Kidney glomerular epithelial cell (primary cell): ENCODE data around the gene ASB14.
"Not testable (repeated sequence)": the region's sequence is repeated elsewhere in the genome, so short reads cannot be mapped to it uniquely, and the experiment has no call there.

ENCODE experiments used
- DNase-seq: peaks from one replicate; lab custom pipeline; 2025; lab: John Stamatoyannopoulos, UW

Gene ASB14

DNA sequence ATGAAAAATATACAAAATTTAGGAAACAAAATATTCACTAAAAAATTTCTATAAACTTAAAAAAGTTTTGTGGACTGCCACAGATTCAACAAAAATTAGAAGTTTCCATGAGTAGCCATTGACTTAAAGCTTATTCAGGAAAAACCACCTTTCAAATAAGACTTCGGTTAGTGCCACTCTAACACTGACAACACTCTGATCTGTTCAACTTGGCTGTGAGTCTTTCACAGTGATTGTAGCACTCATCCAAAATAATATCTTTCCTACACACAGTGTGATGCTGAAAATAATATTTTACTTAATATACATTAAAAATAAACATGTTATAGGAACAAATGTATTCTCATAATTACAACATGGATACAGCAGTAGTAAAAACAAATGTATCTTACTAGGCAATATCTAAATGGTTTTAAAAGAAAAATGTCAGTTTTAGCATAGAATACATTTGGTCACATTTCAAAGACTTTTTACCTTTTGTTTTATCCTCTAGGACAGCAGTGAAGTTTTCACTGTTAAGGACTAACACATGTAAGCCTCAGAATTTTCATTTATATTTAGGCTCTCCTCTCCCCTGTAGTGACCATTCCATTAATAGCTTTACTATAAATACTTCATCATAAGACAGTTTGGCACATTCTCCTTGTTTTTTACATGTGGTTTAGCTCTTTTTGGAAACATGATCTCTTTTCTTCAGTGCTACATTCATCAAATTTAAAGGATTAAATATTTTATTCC lies at the start of gene ASB14:
ASB14 (minus strand) TSS at position 527 of the 738 bp plus-strand sequence. CDS start 652 bp downstream, outside the sequence.
- no peak for DNase-seq

DNA sequence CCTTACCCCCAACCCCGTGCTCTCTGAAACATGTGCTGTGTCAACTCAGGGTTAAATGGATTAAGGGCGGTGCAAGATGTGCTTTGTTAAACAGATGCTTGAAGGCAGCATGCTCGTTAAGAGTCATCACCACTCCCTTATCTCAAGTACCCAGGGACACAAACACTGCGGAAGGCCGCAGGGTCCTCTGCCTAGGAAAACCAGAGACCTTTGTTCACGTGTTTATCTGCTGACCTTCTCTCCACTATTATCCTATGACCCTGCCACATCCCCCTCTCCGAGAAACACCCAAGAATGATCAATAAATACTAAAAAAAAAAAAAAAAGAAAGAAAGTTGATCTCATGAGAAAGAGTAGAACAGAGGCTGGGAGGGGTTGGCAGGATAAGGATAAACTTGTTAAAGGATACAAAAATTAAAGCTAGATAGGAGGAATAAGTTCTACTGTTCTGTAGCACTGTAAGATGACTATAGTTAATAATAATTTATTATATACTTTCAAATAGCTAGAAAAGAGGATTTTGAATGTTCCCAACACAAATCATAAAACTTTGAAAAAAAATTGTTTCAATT lies 46.7 kb upstream of the ASB14 start:
- not testable (repeated sequence) for DNase-seq

DNA sequence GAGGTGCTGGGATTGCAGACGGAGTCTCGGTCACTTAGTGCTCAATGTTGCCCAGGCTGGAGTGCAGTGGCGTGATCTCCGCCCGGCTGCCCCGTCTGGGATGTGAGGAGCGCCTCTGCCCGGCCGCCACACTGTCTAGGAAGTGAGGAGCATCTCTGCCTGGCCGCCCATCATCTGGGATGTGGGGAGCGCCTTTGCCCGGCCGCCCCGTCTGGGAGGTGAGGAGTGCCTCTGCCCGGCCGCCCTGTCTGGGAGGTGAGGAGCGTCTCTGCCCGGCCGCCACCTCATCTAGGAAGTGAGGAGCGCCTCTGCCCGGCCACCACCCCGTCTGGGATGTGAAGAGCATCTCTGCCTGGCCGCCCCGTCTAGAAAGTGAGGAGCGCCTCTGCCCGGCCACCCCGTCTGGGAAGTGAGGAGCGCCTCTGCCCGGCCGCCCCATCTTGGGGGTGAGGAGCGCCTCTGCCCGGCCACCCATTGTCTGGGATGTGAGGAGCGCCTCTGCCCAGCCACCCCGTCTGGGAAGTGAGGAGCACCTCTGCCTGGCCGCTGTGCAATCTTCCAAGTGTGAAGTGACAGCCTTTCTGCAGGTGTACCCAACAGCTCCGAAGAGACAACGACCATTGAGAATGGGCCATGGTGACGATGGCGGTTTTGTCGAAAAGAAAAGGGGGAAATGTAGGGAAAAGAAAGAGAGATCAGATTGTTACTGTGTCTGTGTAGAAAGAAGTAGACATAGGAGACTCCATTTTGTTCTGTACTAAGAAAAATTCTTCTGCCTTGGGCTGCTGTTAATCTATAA lies 46.0 kb upstream of the ASB14 start:
- not testable (repeated sequence) for DNase-seq

DNA sequence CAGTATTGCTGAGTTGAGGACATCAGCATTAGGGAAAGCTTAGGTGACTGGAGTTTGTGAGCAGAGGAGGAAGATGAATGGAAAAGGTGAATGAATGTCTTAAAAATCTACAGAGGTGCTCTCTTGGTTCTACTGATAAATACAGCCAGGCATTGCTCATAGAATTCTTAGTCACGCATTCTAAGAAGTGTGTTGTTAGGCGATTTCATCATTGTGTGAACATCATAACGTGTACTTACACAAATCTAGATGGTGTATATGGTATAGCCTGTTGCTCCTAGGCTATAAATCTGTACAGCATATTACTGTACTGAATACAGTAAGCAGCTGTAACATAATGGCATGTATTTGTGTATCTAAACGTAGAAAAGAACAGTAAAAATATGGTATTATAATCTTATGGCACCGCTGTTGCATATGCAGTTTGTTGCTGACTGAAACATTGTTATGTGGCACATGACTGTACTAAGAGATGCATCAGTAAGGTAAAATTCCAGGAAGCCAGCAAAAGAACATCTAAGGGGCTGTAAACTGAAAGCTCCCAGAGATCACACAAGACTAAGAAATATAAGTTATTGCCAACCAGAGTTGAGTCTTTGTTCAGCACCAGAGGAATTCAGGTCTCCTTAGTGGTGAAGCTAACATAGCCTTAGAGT lies 42.9 kb upstream of the ASB14 start:
- no peak for DNase-seq

DNA sequence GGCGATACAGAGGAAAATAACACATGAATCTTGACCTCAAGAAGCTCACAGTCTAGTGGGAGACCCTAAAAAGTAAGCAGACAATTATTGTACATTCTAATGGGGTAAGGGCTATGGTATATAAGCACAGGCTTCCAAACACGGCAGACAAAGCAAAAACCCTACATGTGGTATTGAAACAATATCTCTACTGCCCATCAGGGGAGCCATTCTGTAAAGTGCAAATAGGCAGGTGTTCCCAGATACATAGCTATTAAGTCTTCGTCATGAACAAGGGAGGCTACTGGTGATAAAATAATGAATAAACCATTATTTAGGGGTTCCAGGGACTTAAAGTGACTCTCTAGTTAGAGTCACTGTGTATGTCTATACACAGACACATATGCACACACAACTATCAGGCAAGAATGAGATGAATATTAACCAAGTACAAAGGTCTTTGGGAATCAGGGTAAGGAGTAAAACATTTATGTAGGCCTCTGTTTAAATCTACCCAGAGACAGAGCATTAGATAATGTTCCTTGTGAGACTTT lies 38.7 kb upstream of the ASB14 start:
- no peak for DNase-seq

DNA sequence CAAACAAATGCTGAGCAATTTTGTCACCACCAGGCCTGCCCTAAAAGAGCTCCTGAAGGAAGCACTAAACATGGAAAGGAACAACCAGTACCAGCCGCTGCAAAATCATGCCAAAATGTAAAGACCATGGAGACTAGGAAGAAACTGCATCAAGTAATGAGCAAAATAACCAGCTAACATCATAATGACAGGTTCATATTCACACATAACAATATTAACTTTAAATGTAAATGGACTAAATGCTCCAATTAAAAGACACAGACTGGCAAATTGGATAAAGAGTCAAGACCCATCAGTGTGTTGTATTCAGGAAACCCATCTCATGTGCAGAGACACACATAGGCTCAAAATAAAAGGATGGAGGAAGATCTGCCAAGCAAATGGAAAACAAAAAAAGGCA lies 34.0 kb upstream of the ASB14 start:
- DNase-seq: not testable (repeated sequence)

DNA sequence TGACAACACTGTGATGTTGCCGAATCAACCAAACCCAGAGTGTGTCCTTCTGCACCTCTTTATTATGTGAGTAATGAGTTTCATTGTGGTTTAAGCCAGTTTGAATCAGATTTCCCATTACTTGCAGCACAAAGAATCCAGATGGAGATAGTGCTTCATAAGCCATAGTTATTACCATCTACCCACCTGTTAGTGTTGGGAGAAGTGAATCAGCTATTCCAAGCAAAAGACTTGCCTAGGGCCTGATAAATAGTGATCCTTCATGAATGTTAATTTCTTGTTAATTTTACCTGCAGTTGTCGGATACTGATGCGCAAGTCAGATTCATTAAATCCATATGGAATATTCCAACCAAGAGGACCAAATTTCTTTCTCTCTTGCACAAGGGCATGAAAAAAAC lies 21.7 kb upstream of the ASB14 start:
- no peak for DNase-seq

DNA sequence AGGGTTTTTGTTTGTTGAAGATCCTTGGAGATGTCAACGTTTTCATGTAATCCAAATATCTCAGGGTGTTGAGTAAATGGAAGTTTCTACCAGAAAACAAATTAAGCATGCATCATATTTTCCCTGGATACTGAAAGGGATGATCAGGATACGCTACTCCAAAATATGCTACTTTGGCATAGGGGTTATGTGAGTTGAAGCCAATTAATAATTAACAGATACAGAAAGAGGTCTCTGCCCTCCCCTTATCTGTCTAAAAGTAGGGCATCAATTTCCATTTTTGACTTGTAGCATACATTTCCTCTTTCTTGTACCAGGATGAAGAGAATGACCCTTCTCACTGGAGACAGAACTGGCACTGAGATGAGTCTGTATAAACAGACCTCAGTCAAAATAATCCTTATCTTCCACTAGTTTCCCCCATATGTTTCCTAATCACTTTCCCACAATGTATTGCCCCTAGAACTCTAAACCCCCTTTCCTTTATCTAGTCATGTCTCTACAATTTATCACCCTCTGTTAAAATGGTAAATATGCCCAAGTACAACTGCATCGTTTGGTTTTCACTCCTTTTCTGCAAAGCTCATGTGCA lies 17.4 kb upstream of the ASB14 start:
- no peak for DNase-seq

DNA sequence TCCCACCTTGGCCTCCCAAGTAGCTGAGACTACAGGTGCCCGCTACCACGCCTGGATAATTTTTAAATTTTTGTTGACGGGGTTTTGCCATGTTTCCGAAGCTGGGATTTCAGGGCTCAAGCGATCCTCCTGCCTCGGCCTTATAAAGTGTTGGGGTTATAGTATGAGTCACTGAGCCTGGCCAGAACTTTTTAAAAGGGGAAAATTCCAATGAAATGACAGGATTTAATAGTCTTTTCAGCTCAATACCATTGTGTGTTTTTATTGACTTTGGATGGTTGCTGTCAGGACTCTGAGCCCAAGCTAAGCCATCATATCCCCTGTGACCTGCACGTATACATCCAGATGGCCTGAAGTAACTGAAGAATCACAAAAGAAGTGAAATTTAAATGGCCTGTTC lies 11.0 kb upstream of the ASB14 start:
- not testable (repeated sequence) for DNase-seq

DNA sequence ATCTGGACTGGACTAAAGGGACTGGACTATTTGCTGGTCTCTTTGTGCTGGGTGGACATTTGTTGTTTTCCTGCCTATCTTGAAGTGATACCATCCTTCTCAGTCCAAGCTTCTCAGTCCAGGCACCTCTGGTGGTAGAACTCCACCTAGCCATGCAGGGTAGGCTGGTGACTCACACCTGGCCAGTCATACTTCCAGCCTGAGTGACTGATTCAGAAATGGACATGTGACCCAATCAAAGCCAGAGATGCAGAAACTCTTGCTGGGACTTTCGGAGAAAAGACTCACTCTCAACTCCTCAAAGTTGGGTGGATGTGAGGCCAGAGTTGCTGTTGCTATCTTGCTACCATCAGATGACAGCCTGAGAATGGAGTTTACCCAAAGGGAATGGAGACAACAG lies 5.6 kb upstream of the ASB14 start:
- peak; percentile 52 for DNase-seq

DNA sequence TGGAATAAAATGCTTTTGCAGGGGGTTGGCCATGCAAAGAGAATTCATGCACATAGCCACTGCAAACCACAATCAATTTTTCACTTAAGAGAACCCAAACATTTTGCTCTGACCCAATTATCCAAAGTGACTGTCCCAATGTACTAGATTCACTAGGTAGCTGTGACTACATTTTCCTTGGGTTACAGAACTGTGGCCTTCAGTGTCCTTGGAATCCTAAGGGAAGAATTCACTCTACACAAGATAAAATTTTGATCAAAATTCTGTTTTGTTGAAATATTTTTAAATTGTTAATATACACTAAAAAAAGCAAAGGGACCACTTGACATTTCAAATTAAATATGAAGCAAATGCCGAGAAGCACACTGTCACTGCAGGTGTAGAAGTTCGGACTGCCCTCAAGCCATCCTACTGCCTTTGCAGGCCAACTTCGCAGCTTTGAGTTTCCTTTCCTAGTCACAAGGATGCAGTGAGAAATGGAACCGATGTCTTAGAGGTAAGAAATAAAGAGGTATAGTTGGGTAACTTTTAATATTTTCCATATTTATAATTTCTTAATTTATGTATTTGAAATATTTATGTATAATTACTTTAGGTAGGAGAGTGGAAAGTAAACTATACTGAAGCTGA lies 527 bp upstream of the ASB14 start:
- no peak for DNase-seq

DNA sequence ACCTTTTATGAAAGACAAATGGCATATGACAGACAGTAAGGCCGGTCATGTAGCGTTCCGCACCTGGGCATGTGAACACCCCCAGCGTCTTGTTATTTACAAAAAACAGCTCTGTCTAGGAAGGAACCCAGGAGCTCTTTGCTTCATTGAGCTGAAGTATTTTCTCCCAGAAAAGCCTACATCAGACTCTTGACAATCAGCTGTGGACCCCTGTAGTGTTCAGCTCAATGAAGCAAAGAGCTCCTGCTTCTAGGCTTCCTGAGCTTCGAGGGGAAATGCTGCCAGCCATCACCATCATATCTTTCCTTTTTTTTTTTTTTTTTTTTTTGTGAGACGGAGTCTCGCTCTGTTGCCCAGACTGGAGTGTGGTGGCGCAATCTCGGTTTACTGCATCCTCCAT lies 4.1 kb downstream of the ASB14 start:
- no peak for DNase-seq

DNA sequence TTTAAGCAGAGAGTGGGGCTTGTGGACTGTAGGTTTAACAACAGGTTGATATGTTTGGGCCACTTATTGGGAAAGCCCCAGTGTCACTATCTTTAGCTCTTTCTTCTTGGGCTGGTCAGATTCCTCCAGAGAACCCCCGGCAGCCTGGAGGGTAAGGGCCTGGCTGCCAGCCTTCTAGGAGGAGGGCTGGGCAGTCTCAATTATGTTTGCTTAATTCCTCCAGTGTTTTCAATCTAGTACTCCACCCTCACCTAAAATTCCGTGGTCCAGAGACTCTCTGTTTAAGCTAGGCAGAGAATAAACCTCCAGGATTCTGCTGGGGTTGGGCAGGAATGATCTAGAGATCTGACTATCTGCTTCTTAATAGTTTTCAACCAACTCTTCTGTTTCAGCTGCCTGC lies 5.3 kb downstream of the ASB14 start:
- DNase-seq: no peak

DNA sequence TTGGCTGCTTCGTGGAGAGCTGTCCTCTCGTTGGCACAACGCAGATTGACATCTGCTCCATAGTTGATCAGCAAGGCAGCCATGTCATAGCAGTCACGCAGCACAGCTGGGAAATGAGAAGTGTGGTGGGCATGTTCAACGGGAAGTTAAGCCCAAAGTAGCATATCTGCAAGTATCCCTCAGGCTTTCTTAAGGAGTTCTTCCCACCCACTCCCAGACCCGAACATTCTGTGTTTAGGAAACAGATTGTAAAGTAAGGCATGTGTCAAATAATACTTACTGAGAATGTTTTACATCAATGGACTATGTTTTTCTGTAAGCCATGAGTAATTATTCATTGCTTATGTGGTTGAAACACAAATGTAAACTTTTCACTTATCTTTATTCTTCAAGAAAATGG lies 9.2 kb downstream of the ASB14 start:
- no peak for DNase-seq

DNA sequence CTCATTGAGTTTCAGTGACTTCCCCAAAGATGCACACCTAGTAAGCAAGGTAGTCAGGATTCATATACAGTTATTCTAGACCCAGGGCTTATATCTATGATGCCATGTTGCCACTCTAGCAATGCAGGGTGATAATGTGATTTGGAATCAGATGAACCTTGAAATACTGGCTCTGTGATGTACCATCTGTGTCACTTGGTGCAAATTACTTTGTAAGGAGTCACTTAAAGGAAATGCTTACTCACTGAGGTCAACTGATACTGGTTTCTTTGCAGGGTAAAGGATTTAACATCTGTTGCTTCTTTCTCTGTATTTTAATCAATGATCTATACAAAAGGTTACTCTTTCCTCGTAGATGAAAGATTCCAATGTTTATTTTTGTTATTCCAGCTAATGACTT lies 10.8 kb downstream of the ASB14 start:
- peak; percentile 13 for DNase-seq

DNA sequence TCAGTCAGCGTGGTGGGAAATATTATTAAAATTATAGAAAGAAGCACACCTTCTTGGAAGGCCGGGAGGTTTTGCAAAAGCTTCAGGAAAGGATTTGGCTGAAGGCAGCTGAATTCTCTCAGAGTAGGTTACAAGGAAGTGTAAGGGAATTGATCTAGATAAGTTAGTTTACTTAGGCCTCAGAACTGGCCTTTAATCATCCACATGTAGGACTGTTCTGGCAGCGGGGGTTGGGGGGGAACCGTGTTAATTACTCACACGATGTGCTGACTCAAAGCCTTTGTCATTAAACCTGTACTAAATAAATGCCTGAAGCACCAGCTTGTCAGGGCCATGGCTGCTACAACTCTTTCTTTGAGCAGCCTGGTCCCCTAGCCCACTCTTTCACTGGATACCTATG lies 12.8 kb downstream of the ASB14 start:
- no peak for DNase-seq

DNA sequence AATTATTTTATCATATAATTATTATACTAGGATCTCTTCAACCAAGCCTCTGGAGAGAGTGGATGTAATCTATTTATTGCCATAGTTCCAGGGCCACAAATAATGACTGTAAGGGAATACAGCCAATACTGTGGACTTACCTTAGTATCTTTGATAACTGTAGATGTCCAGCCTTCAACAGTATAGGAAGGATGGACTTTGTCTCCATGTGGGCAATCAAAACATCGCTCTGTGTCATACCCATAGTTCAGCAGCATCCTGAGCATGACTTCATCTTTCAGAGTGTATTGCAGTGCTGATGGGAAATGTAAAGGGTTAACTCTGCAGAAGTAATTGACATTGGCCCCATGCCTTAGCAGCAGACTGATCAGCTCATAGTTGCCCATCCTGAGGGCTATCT lies 14.2 kb downstream of the ASB14 start:
- DNase-seq: no peak

DNA sequence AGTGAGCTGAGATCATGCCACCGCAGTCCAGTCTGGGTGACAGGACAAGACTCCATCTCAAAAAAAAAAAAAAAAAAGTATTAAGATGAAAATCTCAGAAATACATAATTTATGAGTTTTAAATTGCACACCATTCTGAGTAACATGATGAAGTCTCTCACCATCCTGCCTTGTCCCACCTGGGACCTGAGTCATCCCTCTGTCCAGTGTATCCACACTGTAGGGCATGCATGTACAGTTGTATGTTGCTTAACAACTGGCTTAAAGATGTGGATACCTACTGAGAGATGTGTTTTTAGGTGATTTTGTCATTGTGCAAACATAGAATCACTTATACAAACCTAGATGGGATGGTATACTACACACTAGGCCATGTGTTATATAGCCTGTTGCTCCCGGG lies 17.1 kb downstream of the ASB14 start:
- no peak for DNase-seq

DNA sequence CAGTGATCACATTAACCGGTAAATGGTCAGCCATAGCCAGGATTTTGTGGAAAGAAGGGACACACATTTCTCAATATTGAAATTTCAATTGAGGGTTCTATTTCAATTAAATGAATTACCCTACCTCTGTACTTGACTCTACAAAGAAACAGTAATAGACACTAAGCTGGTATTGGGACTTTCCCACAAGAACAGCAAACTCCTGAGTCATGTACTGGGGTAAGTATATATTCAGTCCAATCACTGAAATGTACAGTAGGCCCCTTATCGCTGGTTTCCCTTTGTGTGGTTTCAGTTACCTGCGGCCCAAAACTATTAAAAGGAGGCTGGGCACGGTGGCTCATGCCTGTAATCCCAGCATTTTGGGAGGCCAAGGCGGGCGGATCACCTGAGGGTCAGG lies 17.6 kb downstream of the ASB14 start:
- DNase-seq: no peak

DNA sequence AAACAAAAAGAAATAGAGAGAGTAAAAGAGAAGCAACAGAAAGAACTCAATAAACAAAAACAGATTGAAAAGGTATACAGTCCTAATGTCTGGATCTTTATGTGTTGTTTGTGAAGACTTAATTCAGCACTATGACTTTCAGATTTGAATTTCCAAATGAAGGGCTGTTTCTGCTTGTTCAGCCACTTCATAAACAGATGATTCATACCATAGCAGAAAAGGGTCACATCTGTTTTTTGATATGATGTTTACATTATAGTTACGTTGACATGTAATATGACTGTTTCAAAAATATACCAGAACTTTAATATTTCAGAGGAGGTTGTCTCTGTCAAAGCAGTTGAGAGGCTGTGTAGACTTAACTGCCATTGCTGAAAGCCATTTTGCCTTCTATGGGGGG lies 24.1 kb downstream of the ASB14 start:
- no peak for DNase-seq

DNA sequence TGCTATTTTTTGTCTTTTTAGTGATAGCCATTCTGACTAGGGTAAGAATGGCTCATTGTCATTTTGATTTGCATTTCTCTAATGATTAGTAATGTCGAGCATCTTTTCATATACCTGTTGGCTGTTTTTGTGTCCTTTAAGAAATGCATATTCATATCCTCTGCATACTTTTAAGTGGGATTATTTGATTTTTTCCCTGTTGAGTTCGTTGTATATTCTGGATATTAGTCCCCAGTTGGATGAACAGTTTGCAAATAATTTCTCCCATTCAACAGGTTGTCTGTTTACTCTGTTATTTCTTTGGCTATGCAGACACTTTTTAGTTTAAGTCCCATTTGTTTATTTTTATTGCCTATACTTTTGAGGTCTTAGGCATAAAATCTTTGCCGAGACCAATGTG lies 30.6 kb downstream of the ASB14 start:
- no peak for DNase-seq

DNA sequence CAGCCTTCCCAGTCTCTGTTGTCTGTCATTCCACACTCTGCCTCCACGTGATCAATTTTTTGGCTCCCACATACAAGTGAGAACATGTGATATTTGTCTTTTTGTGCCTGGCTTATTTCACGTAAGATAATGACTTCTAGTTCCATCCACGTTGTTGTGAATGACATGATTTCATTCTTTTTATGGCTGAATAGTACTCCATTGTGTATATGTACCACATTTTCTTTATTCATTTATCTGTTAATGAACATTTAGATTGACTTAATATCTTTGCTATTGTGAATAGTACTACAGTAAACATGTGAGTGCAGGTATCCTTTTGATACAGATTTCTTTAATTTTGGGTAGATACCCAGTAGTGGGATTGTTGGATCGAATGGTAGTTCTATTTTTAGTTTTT lies 31.4 kb downstream of the ASB14 start:
- DNase-seq: no peak
